Measurements from ENCODE around the gene PPP4C. TPM values are rescaled to one million over a fixed set of nuclear protein-coding genes. Genes with fewer than 3 reads are reported as not detected.
"Not testable (repeated sequence)": the region's sequence is repeated elsewhere in the genome, so short reads cannot be mapped to it uniquely, and the experiment has no call there.

The PPP4C gene
- total RNA-seq, 1 donor from 2014 or later: 214 TPM

GRCh38 chr16:30122604-30123160 is 46.9 kb downstream of the PPP4C start:
- DNase-seq (ENCODE audit: low read depth in 2 of 2): peak in 1 of 2 donors; percentile 39

GRCh38 chr16:30124985-30125379 is 49.2 kb downstream of the PPP4C start:
- no peak for DNase-seq (ENCODE audit: low read depth in 2 of 2)

GRCh38 chr16:30125690-30126089 is 49.9 kb downstream of the PPP4C start:
- DNase-seq (ENCODE audit: low read depth in 2 of 2): not testable (repeated sequence)

GRCh38 chr16:30127993-30128392 is 52.2 kb downstream of the PPP4C start:
- DNase-seq (ENCODE audit: low read depth in 2 of 2): no peak

- DNase-seq (ENCODE audit: low read depth in 2 of 2): no peak
Measured at GRCh38 chr16:30131869-30132475, 56.2 kb downstream of the PPP4C start.

- no peak for DNase-seq (ENCODE audit: low read depth in 2 of 2)
Measured at GRCh38 chr16:30132591-30132990, 56.8 kb downstream of the PPP4C start.

Other genes starting within 250 kb of the PPP4C start
- gene CDIPT, start 212.8 kb upstream of the PPP4C start, total RNA-seq: 52.1 and 89.6 TPM in 2 replicates
- gene SEZ6L2, start 176.4 kb upstream of the PPP4C start, total RNA-seq: 0.26 and 2.5 TPM in 2 replicates
- gene ASPHD1, start 175.5 kb upstream of the PPP4C start, total RNA-seq: 0.25 and 0.26 TPM in 2 replicates
- gene KCTD13, start 149.8 kb upstream of the PPP4C start, total RNA-seq: 3.9 and 4.2 TPM in 2 replicates
- gene TMEM219, start 113.9 kb upstream of the PPP4C start, total RNA-seq: 50.6 and 62.7 TPM in 2 replicates
- 71.8 and 84.1 TPM in 2 replicates for gene TAOK2, start 102.1 kb upstream of the PPP4C start, total RNA-seq
- gene HIRIP3, start 80.4 kb upstream of the PPP4C start, total RNA-seq: 4.4 and 5.6 TPM in 2 replicates
- 13.0 and 14.2 TPM in 2 replicates for gene INO80E, start 79.8 kb upstream of the PPP4C start, total RNA-seq
- gene DOC2A, start 65.0 kb upstream of the PPP4C start, total RNA-seq: under 0.01 and 0.13 TPM in 2 replicates
- gene C16orf92, start 52.8 kb upstream of the PPP4C start, total RNA-seq: not detected in 2 replicates
- not detected in 2 replicates for gene TLCD3B, start 44.7 kb upstream of the PPP4C start, total RNA-seq
- 225 and 318 TPM in 2 replicates for gene ALDOA, start 10.2 kb upstream of the PPP4C start, total RNA-seq
- under 0.01 and 0.13 TPM in 2 replicates for gene TBX6, start 15.9 kb downstream of the PPP4C start, total RNA-seq
- gene YPEL3, start 20.2 kb downstream of the PPP4C start, total RNA-seq: 13.0 and 27.9 TPM in 2 replicates
- gene GDPD3, start 37.5 kb downstream of the PPP4C start, total RNA-seq: 0.51 and 1.4 TPM in 2 replicates
- 33.4 and 60.2 TPM in 2 replicates for gene MAPK3, start 47.2 kb downstream of the PPP4C start, total RNA-seq
- 1.1 and 2.4 TPM in 2 replicates for gene CORO1A, start 107.6 kb downstream of the PPP4C start, total RNA-seq
- gene BOLA2B, start 117.7 kb downstream of the PPP4C start, total RNA-seq: 26.6 and 29.8 TPM in 2 replicates
- gene SLX1A, start 117.9 kb downstream of the PPP4C start, total RNA-seq: 52.4 and 73.0 TPM in 2 replicates
- 2.2 and 3.3 TPM in 2 replicates for gene SULT1A3, start 123.3 kb downstream of the PPP4C start, total RNA-seq
- gene NPIPB13, start 172.5 kb downstream of the PPP4C start, total RNA-seq: 0.77 and 1.6 TPM in 2 replicates